Glomerular visceral epithelial cell (primary cell): ENCODE measurements around the gene RAB33A.

Source experiments
- DNase-seq: peaks from one replicate; pipeline ENCODE4 v3.0.0-alpha.2; 2016; ENCODE audit errors: extremely low spot score

Gene RAB33A

DNA sequence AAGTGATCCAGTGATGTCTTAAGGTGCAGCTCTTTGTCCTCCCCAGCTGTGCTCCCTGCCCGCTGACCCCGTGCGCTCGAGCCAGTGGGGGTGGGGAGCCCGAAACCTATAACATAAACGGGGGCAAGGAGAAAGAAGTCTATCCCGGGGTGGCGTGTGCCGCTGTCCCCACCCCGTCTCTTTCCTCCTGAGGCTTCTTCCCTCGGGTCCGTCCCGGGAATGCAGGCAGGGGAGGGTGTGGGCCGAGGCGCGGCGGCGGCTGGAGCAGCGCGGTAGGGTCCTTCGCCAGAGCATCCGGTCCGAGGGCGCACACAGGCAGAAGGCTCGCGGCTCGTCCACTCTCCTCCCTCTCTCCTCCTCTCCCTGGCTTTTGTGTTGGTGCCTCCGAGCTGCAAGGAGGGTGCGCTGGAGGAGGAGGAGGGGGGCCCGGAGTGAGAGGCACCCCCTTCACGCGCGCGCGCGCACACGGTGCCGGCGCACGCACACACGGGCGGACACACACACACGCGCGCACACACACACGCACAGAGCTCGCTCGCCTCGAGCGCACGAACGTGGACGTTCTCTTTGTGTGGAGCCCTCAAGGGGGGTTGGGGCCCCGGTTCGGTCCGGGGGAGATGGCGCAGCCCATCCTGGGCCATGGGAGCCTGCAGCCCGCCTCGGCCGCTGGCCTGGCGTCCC, at the start of gene RAB33A:
Gene RAB33A (plus strand): TSS at position 517 of the 681 bp plus-strand sequence. CDS start 101 bp downstream, at position 618.
- DNase-seq = no peak

DNA sequence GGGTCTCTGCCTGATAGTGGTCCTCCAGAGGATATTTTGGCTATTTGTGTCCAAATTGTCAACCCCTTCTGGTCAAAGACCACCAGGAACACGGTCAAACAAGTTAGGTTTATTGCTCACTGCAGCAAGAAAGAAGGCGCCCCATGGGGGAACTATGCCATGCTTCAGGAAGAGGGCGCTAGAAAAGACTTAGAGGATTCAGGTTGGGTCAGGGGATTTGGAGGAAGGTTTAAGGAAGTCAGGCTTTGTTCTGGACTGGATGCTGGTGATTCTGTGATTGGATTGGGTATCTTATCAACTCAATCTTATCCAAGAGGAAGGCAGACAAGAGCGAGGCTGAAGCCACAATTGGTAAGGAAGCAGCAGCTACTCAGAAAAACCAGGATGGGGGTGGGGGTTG, 47.2 kb upstream of the RAB33A start:
- DNase-seq = no peak

DNA sequence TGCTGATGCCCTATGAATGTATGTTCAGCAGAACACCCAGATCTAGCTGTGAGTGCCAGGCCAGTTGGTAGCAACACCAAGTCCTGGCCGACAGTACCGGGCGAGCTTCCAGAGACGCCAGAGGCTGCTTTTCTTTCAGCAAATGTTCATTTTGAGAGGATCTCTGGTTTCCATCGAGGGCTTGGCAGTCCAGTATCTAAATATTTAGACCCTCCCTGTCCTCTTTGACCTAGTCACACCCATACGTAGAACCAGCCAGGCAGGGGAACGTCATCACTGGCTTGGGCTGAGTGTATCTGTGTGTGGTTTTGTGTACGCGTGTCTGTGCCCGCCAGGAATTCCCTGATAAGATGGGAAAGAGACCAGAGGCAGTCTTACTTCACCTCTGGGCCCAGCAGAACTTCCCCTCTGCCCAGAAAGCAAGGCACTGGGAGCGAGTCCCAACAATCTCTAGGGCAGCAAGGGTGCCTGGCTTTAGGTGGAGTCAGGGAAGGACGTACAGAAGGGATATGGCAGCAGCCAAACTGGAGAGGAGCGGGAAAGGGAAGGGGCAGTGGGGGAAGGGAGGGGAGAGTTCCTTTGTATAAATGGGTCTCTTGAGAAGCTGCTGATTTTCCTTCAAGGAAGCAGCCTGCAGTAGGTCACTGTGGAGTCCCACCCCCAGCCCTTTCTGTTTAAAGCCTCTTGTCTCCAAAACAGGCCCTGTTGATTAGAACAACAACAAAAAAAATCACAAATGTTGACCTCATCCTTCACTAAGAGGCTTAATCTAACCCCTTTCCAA, 46.5 kb upstream of the RAB33A start:
- DNase-seq = no peak

DNA sequence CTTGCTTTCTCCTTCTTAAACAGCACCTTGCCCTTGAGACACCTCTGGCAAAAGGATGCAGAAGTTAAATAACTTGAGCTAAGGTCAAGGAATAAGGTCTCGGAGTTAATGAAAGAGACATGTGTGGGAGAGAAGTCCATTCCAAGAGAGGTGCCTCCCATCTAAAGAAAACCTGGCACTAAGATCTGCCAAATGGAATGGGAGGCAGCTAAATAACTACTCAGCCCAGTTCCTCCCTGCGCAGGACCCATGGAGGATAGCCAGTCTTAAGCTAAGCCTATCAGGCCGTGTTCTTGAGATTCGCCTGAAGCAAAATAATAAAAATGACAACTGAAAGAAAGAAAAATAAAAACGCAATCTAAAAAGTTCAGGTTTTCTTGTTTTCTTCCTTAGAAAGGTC, 40.8 kb upstream of the RAB33A start:
- no peak for DNase-seq

DNA sequence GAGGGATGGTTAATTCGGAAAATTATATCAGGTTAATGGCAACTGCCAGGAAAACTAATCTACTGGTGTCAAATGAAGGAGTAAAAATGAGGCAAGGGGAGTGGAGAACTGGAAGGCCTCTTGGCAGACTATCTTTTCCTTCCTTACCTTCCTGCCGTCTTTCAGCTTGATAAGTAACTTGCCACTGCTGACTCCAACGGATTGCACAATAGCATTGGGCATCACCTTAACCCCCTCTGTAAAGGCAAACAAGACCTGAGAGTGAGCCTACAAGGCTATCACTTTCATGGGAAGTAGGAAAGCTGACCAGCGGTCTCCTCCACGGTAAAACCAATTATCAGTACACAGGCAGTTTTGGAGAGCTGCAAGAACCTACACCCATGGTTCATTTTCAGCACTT, 35.3 kb upstream of the RAB33A start:
- DNase-seq = no peak

DNA sequence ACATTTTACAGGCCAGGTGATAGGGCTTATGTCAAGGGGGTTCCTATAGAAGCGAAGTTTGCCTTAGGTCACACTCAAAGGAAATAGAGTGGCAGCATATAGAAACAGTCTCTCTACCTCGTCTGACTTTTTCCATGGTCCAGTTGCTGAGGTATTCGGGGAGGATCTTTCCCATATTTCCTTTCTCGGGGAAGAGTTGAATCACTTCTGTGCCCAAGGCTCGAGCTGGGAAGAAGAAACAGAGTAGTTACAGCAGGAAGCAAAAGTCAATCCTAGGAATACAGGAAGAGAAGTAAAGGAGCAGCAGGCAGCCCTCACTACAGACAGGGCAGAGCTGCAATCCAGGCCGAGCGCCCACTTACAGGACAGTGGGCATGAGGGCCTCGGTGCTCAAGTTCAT, 34.8 kb upstream of the RAB33A start:
- DNase-seq = no peak

DNA sequence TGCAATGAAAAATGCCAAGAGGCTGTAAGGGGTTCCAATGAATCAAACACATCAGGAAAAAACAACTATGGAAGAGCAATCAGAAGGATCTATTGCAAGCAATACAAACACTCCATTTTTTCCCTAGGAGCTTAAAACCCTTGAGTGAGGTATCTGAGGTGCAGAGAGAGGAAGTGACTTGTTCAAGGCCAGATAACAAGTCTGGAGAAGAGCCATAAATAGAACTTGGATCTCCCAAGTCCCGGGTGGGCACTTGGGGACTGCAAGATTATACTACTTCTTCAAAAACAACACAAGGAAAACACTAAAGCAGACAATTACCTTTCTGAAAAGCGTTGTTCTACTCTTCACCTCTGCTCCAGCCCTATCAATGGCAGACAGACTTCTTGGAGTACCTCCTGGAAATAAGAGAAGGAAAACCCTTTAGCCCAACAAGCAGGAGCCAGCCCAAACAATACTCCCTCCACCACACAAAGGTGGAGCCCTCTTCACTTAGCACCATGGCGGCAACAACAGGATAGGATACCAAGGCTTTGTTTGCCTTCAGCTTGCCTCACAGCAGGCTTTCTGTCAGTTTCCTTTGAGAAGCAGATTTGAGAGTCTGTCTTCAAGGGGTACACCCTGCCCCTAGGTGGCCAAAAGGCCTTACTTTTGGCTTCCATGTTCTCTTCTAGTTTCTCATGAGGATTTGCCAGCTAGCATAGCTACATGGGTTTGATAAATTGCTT, 32.1 kb upstream of the RAB33A start:
- DNase-seq = no peak

DNA sequence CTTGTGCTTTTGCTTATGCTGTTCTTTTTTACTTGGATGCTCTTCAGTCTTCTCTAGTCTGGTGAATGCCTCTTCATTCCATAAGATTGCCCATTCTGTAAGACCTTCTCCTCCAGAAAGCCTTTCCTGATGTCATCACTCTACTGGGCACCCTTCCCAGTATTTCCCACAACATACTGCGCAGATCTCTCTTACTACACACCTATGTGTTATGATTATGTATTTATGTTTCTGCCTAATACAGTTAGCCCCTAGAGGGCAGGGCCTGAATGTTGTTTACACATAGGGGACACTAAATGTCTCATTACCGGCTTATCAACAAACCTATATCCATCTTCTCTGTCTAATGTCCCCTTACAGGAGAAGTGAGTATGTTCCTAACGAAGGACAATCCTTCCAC, 27.3 kb upstream of the RAB33A start:
- no peak for DNase-seq

DNA sequence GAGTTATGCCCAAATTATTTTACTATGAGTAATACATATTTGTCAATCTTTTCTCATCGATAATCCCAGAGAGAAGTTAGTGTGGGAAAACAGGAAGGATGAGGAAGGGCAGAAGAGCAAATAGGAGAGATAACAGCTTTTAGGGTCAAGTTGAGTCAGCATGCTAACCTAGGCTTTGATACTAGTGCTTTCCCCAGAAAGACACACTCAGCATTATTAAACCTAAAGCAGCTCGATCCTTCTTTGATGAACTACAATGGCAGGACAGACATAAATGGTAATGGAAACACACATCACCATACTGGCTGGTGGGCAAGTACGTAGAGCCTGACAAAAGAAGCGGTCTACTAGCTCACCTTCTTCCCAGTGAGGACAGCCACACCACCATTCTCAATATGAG, 26.6 kb upstream of the RAB33A start:
- no peak for DNase-seq

DNA sequence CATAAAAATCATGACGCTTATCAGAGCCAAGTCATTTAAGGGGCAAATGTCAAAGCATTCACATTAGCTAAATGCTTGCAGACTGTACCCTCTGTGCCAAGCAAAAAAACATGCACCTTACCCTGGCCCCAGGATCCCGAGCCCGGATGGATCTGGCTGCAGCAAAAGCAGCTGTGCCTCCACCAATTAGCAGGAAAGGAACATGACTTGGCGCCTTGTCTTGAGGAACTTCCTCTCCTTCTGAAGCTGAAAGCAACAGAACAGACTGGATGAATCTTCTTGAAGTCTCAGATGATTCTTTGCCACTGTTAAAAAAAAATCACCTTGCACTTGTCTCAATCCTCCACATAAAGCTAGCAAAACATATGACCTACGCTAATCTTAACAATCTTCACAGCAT, 24.1 kb upstream of the RAB33A start:
- DNase-seq = no peak

DNA sequence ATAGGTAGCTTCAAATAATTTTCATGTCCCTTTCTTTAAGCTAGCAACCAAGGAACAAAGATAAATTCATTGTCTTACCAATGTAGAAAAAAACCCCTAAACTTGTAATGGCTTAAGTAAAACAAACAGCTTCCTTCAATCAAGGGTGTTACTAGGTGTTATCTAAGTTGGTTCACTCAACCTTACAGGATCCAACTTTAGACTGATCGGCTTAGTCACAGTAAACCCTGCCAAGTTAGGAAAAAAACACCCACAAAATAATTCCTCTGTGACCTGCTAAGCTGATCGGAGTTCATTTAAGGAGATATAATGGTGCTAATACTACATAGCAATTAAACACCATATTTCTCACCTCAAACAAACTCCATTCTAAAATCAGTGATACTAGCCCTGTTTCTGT, 16.2 kb upstream of the RAB33A start:
- DNase-seq = peak; percentile 13

DNA sequence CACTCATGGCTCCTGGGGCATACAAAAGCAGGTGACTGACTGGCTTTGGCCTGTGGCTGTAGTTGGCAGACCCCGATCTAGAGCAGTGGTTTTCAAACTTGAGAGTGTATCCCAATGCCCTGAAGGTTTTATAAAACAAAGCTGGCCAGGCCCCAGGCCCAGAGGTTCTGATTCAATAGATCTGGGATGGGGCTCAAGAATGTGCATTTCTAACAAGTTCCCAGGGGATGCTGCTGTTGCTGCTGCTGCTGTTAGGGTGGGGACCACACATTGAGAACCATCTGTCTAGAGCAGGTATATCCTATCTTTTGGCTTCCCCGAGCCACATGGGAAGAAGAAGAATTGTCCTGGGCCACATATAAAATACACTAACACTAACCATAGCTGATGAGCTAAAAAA, 13.5 kb upstream of the RAB33A start:
- no peak for DNase-seq

DNA sequence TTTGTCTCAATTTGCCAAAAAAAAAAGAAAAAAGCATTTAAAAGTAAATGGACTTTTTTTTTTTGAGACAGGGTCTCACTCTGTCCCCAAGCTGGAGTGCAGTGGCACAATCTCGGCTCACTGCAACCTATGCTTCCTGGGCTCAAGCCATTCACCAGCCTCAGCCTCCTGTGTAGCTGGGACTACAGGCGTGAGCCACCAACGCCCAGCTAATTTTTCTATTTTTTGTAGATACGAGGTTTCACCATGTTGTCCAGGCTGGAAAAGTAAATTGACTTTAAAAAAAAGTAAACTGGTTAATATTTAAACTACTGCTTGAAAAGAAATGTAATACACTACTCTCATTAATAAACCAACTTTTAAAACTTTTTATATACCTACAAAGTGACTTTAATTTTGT, 12.0 kb upstream of the RAB33A start:
- DNase-seq = no peak

DNA sequence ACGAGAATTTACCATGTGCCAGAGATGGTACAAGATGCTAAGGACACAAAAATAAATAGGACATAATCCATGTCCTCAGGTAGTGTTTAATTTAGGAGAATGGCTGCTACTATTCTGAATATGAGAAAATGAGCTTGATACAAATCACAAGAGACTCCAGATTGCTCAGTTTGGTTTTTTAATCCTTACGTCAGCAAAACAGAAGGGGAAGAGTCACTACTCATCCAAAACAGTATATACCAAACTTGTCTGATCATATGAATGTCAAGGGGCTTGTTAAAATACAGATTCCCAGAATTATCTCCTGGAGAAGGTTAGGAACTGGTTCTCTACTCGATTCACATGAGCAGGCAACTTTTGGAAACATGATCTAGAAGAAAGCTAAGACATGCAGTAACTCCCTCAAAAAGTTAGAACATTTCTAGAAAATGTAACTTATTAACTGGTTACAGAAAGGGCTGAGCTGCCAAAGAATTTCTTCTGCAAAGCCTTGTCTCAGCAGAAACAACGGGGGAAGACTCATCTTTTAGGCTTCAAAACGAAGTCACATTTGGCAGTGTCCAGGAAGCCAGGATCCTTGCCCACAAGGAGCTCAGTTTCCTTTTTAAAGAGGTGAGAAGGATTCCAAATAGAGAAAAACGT, 9.5 kb upstream of the RAB33A start:
- no peak for DNase-seq

DNA sequence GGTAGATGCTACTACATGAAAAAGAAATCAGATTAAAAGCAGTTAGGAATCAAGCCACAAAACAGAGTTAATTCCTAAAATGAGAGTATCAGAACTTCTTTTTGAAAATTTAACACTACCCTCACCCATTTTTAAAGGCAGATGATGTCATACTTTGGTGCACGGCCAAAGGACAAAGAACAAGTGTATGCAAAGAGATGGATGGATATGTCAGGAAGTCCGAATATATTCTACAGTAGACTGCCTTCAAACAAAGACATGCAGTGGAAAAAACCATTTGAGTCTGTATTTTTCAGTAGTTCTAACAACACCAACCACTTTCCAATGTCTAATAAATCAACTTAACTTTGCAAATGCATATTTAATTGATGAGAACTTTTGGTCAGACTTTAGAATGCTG, 8.4 kb upstream of the RAB33A start:
- DNase-seq = no peak

DNA sequence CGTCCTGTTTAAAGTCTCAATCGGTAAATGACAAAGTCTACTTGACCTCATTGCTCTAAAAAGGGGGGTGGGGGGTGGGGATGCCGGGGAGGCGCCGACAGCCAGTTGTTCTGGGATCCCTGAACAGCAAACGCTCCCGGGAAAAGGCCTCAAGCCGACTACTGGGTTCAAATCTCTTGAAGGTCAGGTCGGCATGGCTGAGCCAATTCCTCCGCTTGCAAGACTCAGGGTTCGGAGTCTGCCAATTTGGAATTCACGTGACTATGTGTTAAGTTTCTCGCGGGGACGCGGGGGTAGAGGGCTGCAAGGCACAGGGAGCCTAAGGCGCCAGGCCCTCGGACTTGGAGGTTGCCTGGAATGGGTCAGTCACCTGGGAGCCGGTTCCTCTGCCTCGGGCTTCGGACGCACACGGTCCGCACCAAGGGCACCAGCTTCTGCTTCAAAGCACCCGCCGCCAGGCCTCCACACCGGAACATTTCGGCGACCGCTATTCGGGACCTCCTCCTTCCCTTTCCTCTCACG, 6.5 kb upstream of the RAB33A start:
- DNase-seq = no peak

DNA sequence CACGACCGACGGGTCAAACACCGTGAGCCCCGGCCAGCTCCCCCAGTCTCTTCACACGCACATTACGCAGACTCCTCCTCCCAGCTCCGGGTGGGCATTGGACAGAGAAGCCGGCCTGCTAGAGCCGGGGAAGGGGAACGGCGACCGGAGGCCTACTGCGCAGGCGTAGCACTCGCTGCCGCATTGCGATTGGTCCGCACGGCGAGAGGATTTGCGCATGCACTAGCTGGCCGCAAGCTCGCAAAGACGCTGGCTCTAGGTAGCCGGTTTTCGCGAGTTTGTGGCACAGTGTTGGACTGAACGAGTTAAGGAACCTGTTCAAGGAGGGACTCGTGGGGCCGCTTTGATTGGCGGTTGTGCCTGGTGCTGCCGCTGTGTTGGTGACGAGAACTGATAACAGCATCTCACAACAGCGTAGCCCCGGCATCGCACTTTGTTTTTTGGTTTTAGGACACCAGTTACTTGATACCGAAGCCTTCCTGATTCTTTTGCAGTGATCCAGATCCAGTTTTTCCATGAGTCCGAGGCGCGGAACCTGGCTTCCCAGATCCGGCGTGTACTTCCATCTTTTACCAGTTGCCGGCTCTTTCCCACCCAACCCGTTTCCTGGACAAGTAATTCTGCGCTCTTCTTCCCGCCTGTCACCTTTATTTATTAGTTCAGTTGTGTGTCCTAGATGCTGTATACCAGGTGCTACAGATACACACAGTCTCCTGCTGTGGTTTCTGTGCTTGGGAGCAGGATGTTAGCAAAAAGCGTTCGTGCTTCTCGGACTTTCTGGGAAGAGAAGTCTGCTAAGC, 5.9 kb upstream of the RAB33A start, which contains the start of gene AIFM1:
Gene AIFM1 (minus strand): TSS at position 139 of the 800 bp plus-strand sequence. CDS start 185 bp downstream, outside the sequence.
- peak; percentile 94 for DNase-seq

DNA sequence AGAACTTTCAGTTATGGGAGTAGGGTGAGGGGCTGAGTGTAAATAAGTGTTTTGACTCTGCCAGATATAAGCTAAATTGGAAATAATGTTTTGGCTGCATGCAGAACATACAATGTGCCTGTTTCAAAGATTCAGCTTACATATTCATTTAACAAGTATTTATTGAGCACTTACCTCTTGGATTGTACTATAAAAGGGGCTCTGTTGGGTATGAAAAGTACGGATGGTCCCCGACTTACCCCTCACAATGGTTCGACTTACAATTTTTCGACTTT, 5.3 kb upstream of the RAB33A start:
- DNase-seq = no peak

DNA sequence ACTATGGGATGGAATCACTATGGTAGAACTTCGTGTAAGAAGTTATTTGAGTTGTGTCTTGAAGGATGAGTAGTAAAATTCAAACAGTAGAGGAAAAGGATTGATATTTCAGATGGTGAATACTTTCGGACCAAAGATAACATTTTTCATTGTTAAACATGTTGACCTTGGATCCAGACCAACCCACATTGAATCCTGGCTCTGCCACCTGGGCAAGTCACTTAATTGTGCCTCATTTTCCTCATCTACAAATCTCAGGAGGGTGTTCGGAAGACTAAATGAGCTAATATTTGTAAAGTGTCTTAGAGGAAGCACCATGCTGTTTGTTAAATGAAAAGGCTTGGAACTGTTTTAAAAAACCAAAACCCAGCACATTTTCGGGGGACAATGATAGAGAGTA, 4.7 kb upstream of the RAB33A start:
- no peak for DNase-seq

DNA sequence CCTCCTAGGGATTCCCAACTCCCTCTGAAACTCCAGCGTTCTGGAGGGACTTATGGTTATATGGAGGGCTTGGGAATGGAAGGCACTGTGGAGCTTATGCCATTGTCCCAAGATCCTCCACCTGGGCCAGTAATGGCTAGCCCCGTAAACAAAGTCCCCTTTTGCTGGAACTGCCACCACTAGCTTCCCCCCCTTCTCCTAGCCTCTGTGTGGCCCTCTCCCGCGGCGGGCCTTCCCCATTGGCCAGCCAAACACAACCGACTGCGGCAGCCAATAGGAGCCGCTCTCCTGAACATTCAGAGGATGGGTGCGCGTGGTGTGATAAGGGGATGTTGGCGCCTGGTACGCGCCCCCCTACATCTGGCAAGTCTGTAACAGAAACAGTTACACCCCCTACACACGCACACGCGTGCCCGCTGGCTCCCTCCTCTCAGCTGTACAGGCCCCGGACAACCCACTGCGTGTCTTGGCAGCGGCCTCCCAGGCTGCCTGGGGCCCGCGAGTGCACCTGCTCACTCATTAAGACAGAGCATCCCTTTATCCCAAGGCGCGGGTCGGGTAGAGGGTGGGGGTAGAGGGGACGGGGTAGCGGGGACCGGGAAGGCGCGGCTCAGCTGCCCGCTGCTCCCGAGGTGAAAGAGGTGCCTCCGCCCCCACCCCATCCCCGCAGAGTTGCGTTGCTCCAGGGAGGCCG, 863 bp upstream of the RAB33A start:
- DNase-seq = no peak
